RPMI8226 (cell line): ENCODE data around the gene MPG.

Experiments
- DNase-seq: peaks from one replicate; pipeline ENCODE4 v3.0.0-alpha.2; 2015

The MPG gene

DNA sequence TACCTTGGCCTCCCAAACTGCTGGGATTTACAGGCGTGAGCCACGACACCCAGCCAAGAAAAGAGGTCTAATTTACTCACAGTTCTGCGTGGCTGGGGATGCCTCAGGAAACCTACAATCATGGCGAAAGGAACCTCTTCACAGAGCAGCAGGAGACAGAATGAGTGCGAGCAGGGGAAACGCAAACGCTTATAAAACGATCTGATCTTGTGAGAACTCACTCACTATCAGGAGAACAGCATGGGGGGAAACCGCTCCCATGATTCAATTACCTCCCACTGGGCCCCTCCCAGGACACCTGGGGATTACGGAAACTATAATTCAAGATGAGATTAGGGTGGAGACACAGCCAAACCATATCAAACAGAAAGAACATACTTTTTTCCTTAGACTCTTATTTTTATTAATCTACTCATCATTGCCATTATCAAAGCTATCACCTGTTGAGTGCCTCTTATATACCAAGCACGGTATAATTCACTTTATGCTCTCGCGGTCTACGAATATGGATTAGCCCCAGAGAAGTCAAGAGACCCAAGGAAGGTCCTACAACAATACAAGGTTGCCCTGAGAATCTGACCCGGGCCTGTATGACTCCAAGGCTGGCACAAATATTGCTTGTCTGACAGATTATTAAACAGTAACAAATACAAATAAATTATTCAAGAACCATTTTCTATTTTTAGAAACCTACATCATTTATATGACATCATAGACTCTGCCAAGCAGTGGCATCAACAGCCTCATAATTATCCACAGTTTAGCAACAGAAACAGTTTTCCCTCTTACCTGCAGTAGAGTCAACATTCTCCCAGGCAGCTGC lies 27.0 kb upstream of the MPG start:
- DNase-seq: no peak

- peak; percentile 100 for DNase-seq
These were observed 24.4 kb upstream of the MPG start, which contains the start of the genes POLR3K and SNRNP25 for GRCh38 chr16:53346-54236. Gene POLR3K, minus strand, starts transcription at chr16:53608. Its CDS starts 22 bp downstream, at chr16:53586. Gene SNRNP25, plus strand, starts transcription at chr16:53828. Its CDS starts 189 bp downstream, at chr16:54017.

GRCh38 chr16:54237-54581 lies 23.8 kb upstream of the MPG start:
- DNase-seq: no peak

- DNase-seq: no peak
These were observed 22.4 kb upstream of the MPG start for GRCh38 chr16:55571-56136.

DNA sequence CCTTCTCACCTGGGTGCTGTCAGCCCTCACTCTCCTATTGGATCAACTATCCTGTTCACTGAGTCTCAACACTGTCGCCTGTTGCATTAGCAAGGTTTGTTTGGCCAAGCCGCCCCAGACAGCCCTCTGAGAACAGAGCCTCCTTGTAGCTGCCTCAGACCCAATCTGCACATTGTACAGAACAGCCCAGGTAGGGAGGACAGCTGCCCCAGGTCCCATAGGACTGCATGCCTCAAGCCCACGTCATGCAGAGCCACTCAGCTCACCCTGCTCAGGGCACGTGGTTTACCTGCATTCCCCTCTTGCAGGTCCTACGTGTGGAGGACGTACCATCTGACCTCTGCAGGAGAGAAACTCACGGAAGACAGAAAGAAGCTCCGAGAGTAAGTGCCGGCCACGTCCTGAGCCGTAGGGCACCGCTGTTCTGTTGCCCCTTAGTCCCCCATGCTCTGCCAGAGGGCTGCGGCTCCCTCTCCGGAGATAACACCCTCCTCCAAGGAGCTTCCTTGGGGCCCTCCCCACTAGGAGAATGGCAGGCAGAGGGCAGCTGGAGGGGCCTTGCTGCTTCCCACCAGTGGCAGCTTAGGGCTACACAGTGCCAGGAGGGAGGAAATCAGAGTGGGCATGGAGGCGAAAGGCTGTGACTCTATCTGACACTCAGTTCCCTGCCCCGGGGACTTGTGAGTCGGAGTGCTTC lies 21.6 kb upstream of the MPG start:
- no peak for DNase-seq

- no peak for DNase-seq
These were observed 20.3 kb upstream of the MPG start for GRCh38 chr16:57711-58110.

- no peak for DNase-seq
These were observed 19.3 kb upstream of the MPG start for GRCh38 chr16:58491-59439.

- no peak for DNase-seq
These were observed 18.5 kb upstream of the MPG start for GRCh38 chr16:59440-60059.

DNA sequence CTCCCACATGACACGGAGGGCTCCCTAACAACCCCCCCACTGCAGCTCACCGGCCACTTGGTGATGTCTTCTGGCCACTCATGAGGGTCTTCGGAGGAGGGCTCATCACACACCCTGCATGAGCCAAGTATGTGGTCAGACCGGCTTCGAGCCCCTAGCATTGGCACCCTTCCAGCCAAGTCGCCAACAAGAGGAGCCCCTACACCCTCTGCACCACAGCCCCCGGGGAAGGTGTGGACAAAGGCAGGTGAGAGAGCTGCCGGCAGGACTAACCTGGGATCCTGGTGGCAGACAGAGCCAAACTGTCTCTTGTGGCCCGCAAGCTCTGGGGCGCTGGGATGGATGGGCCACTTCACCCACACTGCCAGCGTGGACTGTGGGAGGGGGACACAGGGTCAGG lies 17.9 kb upstream of the MPG start:
- no peak for DNase-seq

DNA sequence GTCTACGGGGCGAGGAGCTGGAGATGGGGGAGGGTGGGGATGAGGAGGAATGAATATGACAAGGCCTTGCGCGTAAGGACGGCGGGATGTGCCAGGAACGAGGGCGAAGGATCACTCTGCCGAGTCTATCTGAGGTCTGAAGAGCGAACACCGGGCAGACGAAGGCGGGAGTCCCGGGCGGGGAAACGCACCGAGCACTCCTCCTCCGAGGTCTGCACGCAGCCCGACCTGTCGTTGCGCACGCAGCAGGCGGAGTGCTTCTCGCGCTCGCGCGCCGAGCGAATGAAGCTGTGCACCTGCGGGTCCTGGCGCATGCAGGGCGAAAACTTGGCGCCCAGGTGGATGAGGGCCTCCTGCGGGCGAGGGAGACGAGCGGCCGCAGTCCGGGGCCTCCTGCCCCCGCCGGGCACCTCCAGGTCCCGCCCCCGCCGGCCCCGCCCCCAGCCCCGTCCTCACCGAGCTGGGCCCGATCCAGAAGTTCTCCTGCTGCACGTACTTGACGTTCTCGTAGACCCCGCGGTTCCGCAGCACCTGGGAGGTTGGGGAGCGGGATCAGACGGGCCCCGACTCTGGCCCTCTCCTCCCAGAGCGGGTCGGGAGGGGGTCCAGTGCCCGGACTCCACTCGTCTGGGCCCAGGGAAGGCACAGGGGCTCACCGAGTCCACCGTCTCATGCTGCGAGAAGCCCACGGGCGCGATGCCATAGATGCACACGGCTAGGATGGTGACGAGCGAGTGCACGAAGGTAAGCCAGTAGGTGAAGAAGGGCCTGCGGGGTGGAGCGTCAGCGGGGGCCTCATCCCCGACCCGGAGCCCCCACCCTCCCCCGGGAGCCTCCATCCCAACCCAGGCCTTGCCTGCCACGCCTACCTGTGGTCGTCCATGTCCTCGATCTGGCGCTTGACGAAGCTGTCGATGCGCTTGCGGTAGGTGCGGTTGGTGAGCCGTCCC lies 16.8 kb upstream of the MPG start:
- no peak for DNase-seq

GRCh38 chr16:61879-62281 lies 16.1 kb upstream of the MPG start:
- DNase-seq: no peak

DNA sequence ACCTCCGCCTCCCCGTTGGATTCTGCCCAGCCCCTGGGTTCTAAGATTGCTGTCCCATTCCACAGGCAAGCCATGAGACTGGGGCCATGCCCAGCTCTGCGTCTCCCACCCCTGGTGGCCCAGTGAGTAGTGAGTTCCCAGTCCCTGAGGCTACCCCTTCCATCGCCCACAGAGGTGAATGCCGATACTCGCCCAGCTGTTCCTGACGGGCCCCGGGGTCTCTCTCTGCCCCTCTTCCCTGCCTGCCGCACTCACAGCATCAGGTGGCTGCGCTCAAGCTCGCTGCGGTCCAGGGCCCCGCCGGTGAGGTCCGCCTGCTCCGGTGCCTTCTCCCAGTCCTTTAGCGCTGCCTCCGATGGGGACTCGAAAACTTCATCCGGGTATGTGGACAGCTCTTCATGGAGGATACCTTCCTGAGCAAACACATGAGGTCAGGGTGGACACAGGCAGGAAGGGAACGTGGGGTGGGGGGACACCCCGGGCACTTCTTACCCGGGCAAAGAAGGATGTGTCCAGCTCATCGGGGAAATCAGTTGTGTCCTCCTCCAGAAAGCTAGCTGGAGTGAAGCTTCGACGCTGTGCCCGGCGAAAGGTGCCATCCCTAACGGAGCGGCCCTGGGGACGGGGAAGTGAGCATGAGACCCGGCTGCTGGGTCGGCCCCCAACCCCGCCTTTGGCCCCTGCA lies 15.6 kb upstream of the MPG start:
- DNase-seq: no peak

DNA sequence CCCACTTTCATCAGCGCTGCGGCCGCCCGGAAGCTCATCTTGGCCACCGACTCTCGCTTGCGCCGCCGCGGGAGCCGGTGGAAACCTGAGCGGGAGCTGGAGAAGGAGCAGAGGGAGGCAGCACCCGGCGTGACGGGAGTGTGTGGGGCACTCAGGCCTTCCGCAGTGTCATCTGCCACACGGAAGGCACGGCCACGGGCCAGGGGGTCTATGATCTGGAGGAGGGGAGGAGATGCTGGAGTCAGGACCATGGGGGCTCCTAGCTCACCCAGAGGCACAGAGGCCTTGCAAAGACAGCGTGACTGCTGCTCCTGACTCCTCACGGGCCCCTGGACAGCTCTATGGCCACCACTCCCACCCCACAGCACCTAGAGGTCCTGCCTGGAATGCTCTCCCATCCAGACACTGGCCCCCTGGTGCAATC lies 15.0 kb upstream of the MPG start:
- DNase-seq: no peak

DNA sequence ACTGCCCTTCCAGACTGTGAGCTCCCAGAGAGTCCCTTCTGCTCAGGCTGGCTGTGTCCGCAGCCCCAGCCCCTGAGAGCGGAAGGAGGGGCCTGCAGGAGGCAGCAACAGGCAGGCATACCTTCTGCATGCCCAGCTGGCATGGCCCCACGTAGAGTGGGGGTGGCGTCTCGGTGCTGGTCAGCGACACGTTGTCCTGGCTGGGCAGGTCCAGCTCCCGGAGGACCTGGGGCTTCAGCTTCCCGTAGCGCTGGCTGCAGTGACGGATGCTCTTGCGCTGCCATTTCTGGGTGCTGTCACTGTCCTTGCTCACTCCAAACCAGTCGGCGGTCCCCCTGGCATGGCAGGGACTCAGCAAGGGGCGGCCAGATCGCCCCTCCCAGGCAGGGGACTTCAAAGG lies 14.6 kb upstream of the MPG start:
- DNase-seq: no peak

DNA sequence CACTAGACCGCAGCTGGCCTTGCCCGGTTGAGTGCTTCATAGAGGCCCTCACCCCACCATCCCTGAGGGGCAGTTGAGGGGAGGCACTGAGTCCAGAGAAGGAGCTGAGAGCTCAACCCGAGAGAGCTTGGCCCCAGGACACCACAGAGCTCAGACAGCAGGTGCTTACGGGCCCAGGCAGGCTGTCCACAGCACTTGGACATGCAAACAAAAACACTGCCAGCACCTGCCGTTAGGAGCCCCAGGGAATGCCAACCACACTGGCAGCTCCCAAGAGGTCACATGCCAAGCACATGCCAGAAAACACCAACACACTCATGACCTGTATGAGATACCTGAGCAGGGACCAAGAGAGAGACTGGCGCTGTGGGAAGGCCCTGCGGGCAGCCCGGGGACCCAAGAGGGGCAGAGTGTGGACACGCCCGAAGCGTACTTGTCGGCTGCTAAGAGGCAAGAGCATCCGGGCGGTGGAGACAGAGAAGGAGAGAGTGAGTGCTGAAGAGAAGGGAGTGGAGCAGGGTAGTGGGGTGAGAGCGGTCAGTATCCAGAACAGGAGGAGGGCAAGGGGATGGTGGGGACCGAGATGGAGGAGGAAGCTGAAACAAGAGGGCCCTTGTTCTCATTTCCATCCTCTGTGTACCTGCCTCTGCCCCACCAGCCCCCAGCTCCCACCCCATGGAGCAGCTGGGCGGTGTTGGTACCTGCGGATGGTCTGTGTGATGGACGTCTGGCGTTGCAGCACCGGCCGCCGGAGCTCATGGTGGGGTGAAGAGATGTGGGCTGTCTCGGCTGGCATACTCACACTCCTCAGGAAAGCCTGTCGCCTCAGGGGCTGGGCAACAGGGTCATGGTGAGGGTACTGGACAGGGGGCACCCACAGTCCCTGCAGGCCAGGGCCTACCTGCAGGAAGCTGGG lies 13.8 kb upstream of the MPG start:
- no peak for DNase-seq

- DNase-seq: no peak
These were observed 13.1 kb upstream of the MPG start for GRCh38 chr16:64914-65255.

DNA sequence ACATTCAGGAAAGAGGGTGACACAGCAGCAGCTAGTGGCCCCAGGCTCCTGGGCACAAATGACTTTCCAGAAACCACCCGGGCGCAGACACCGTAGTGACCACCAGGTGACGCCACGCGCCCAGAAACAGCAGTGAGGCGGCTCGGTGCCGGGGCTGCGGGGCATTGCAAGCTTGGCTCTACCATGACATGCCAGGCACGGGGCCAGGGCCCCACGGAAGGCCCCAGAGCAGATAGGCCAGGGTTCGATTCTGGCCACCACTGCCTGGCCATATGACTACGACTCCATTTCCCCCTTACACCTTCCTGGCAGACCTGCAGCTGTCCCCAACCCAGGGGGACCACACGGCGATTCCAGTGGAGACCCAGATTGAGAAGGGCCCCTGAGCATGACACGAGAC lies 12.3 kb upstream of the MPG start:
- DNase-seq: peak; percentile 90
